ENCODE measurements around the gene FBXO41. TPM values are rescaled to one million over a fixed set of nuclear protein-coding genes. Genes with fewer than 3 reads are reported as not detected.

FBXO41 gene
- total RNA-seq, 1 experiment from 2014 or later: 34.9 TPM

- intact Hi-C loops (cut with micrococcal nuclease): loop anchor here (1.0 to 10.0 kb wide), 2 partner anchors 19 to 1221 kb away; partner anchors contain the start of genes INO80B, SMYD5 and WBP1
- no peaks in the 10 kb centered on the region for H3K27me3 ChIP-seq (ENCODE audit: insufficient read depth, low read length)
- H3K4me1 ChIP-seq (ENCODE audit: control insufficient read depth in 1 of 2, insufficient read depth in 2 of 2, low read length in 2 of 2): peaks cover 10 to 27% of the 10 kb centered on the region in 2 experiments; a peak in 3 of 4 replicates
- peaks cover 18% of the 10 kb centered on the region; the same call in 1 of the 2 replicates for H4K20me1 ChIP-seq (ENCODE audit: insufficient read depth)
- peak within 1 kb of the TSS; percentile 90 to 93 for H3K4me3 ChIP-seq (replicated peaks in 1 of 2; ENCODE audit: low read depth in 1 of 2, low read length in 2 of 2)
- peak; percentile 89 for ATAC-seq
- peaks cover 14 to 19% of the 10 kb centered on the region in 2 experiments for H3K36me3 ChIP-seq (ENCODE audit: control insufficient read depth in 1 of 2, insufficient read depth in 2 of 2, low read length in 2 of 2)
- peaks cover 45% of the 10 kb centered on the region for H3K79me2 ChIP-seq (ENCODE audit: insufficient read depth, low read length)
- ChIA-PET POLR2A (interaction anchor here (0.6 to 2.0 kb wide), 18 partner anchors 10 to 1219 kb away, joined by 3 to 8 read pairs (median 4); partner anchors contain the start of genes ALMS1, FBXO41 and SMYD5), RAD21 (ENCODE audit: low non-redundant PET in 1 of 2, low total read pairs in 2 of 2, uncharacterized antibody in 2 of 2, unreplicated experiment in 2 of 2) (interaction anchor here in 1 of 2 experiments (0.6 kb wide), 1 partner anchor 8 kb away, joined by 3 read pairs; no protein-coding TSS in a partner anchor), CTCF (interaction anchor here (0.8 to 2.0 kb wide), 7 partner anchors 10 to 259 kb away, joined by 3 to 6 read pairs (median 3); no protein-coding TSS in a partner anchor)
- no peaks in the 10 kb centered on the region for H3K9me3 ChIP-seq (ENCODE audit: control insufficient read depth in 1 of 2, insufficient read depth in 1 of 2, low read depth in 1 of 2, low read length in 2 of 2)
- peak within 1 kb of the TSS; percentile 95 for H3K9ac ChIP-seq (ENCODE audit: low read length)
- no peak within 1 kb of the TSS for H2AFZ ChIP-seq (ENCODE audit: low read depth, low read length, poor library complexity, severe bottlenecking)
- TSS peak; percentile 66 for BruUV-seq (replicated peaks)
- DNase-seq (ENCODE audit: low read depth, low spot score): peak; percentile 99
- no peaks in the 10 kb centered on the region for H3K9me2 ChIP-seq (ENCODE audit: insufficient read depth)
- H3K27ac ChIP-seq (ENCODE audit: low read depth, low read length): peak within 1 kb of the TSS; percentile 88
- peak within 1 kb of the TSS; percentile 87 for H3K4me2 ChIP-seq (ENCODE audit: low read length)
- no peak for TF ChIP-seq POLR2A (IDR thresholded peaks at IDR 0.05; ENCODE audit: borderline replicate concordance, extremely low read depth, insufficient read depth, insufficient read length)
- no peak for TF ChIP-seq ELF1 (IDR thresholded peaks at IDR 0.05; ENCODE audit: borderline replicate concordance, low read depth)
- TF ChIP-seq CBX3 (IDR thresholded peaks at IDR 0.05; ENCODE audit: low read depth): no peak
- no peak for TF ChIP-seq ZNF274 (IDR thresholded peaks at IDR 0.05; ENCODE audit: low read depth, low read length)
- TF ChIP-seq FOSL1 (IDR thresholded peaks at IDR 0.05; ENCODE audit: low read depth): no peak
- TF ChIP-seq ZBTB33 (IDR thresholded peaks at IDR 0.05; ENCODE audit: extremely low read depth, insufficient replicate concordance, low read length): no peak
- TF ChIP-seq CEBPB (IDR thresholded peaks at IDR 0.05; ENCODE audit: low read depth): no peak
- no peak for TF ChIP-seq YY1 (IDR thresholded peaks at IDR 0.05; ENCODE audit: extremely low read depth, insufficient replicate concordance, low read depth, low read length)
- TF ChIP-seq SP1 (IDR thresholded peaks at IDR 0.05; ENCODE audit: low read depth): peak; percentile 99
- TF ChIP-seq SRF (IDR thresholded peaks at IDR 0.05; ENCODE audit: low read depth): no peak
- peak; percentile 21 for TF ChIP-seq TCF7L2 (IDR thresholded peaks at IDR 0.05; ENCODE audit: borderline replicate concordance, extremely low read depth, insufficient read depth, insufficient read length)
- TF ChIP-seq ATF3 (IDR thresholded peaks at IDR 0.05): no peak
- no peak for TF ChIP-seq REST (IDR thresholded peaks at IDR 0.05; ENCODE audit: low read depth)
- TF ChIP-seq CTCF (IDR thresholded peaks at IDR 0.05 in 2 of 3, conservative IDR thresholded peaks at IDR 0.05 in 1 of 3; ENCODE audit: borderline replicate concordance in 1 of 3, insufficient read depth in 1 of 3, low read depth in 2 of 3, low read length in 2 of 3): no peak
- peak; percentile 75 for TF ChIP-seq POLR2AphosphoS5 (IDR thresholded peaks at IDR 0.05; ENCODE audit: low read depth, low read length)
- TF ChIP-seq RAD21 (IDR thresholded peaks at IDR 0.05; ENCODE audit: low read depth): no peak
- TF ChIP-seq ZFX (IDR thresholded peaks at IDR 0.05): no peak
- peak; percentile 10; the same call in 1 of the 2 replicates for TF ChIP-seq SIN3A (IDR thresholded peaks at IDR 0.05; ENCODE audit: low read depth)
These were observed 50.9 kb downstream of the FBXO41 start, which contains the start of gene PRADC1 for GRCh38 chr2:73233154-73233931. Gene PRADC1 (minus strand): TSS chr2:73233239. CDS start chr2:73233160, 79 bp downstream.
